ENCODE results near the gene SCUBE1. TPM values are rescaled to one million over a fixed set of nuclear protein-coding genes. Genes with fewer than 3 reads are reported as not detected.

The SCUBE1 gene
- total RNA-seq, 1 donor from 2014 or later = 25.9 TPM

DNA sequence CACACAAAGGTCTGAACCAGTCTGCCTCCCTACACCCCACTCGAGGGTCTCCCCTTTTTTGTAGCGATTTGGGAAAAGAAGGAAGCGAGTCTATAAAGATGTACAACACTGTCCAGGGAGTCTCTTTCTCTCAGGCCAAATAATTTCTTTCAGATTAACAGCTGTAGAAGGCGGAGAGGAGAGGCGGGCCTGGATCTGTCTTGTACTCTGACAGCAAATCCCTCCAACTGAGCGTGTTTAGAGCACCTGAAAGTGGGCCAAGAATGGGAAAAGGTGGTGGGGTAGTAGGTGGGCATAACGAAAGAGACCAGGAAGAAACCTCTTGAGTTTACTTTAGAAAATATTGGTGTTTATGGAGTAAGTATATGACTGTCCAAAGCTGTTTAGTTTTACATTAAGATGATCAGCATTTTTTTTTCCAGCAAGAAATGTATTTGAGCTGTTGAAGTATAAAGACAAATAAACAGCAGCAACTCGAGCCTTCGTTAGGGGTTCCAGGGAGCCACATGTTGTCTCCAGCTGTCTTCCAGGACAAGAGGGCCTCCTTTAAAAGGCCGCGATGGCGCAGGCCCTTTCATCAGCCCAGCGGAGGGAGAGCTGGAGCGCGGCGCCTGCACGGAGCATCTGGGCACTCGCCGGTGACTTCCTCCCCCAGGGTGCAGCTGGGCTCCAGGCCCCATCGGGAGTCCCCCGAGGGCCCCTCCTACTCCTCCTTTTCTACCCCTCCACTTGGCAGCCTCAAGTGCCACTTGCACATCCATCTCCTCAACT lies 34.9 kb downstream of the SCUBE1 start:
- no peaks in the 10 kb centered on the region for H3K9me3 Mint-ChIP-seq
- no peak overlapping the region for H3K27ac Mint-ChIP-seq
- H3K4me1 ChIP-seq = peaks cover 24% of the 10 kb centered on the region
- peaks cover 16% of the 10 kb centered on the region for H3K27me3 Mint-ChIP-seq (ENCODE audit: insufficient read depth, low read depth)
- H3K4me3 Mint-ChIP-seq = no peak overlapping the region
- H2AFZ ChIP-seq (replicated peaks) = no peak overlapping the region
- no peaks in the 10 kb centered on the region for H3K9me3 ChIP-seq (ENCODE audit: low read depth)
- peaks cover under 1% of the 10 kb centered on the region for H3F3A ChIP-seq (ENCODE audit: low read depth)
- no peaks in the 10 kb centered on the region for H3K36me3 ChIP-seq
- peak; percentile 55 for DNase-seq (ENCODE audit: low spot score)
- TF ChIP-seq, protein P1, sequence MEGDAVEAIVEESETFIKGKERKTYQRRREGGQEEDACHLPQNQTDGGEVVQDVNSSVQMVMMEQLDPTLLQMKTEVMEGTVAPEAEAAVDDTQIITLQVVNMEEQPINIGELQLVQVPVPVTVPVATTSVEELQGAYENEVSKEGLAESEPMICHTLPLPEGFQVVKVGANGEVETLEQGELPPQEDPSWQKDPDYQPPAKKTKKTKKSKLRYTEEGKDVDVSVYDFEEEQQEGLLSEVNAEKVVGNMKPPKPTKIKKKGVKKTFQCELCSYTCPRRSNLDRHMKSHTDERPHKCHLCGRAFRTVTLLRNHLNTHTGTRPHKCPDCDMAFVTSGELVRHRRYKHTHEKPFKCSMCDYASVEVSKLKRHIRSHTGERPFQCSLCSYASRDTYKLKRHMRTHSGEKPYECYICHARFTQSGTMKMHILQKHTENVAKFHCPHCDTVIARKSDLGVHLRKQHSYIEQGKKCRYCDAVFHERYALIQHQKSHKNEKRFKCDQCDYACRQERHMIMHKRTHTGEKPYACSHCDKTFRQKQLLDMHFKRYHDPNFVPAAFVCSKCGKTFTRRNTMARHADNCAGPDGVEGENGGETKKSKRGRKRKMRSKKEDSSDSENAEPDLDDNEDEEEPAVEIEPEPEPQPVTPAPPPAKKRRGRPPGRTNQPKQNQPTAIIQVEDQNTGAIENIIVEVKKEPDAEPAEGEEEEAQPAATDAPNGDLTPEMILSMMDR (IDR thresholded peaks at IDR 0.05) = no peak
- TF ChIP-seq EZH2phosphoT487 (IDR thresholded peaks at IDR 0.05) = no peak
- no peak for TF ChIP-seq EZH2 (IDR thresholded peaks at IDR 0.05)
- no peak overlapping the region for H3K4me2 ChIP-seq
- no peak overlapping the region for H3K27ac ChIP-seq
- peaks cover 26% of the 10 kb centered on the region for H4K20me1 ChIP-seq (ENCODE audit: low read depth)
- H3K4me1 Mint-ChIP-seq = peaks cover 54% of the 10 kb centered on the region
- no peak overlapping the region for H3K4me3 ChIP-seq
- H3K79me2 ChIP-seq (ENCODE audit: low read depth) = no peaks in the 10 kb centered on the region
- no peak overlapping the region for H3K9ac ChIP-seq
- no peaks in the 10 kb centered on the region for H3K27me3 ChIP-seq
- H3K36me3 Mint-ChIP-seq = no peaks in the 10 kb centered on the region

DNA sequence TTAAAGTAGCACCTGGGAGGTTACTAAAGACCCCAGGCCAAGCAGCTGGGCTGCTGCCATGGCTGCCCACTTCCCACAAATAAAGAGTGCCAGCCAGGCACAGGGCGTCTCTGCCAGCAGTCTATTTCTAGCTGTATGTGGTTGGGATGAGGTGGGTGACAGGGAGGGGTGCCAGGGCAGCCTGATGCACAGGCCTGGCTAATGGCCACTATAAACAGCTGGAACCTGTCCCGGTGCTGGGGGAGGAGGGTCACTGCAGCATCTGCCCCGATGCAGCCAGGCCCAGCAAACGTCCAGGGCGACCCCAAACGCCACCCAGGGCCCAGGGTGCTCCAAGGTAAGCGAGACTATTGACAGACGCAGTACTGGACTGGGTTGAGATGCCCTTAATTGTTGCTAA lies 37.4 kb downstream of the SCUBE1 start:
- Histone ChIP-seq H3K27me3 (no peaks in the 10 kb centered on the region), H3K4me2 (no peak overlapping the region), H3K27ac (no peak overlapping the region), H3F3A (ENCODE audit: low read depth) (peaks cover 4% of the 10 kb centered on the region), H2AFZ (replicated peaks) (no peak overlapping the region), H3K36me3 (no peaks in the 10 kb centered on the region), H3K4me3 (no peak overlapping the region), H3K9me3 (ENCODE audit: low read depth) (no peaks in the 10 kb centered on the region), H4K20me1 (ENCODE audit: low read depth) (peaks cover 31% of the 10 kb centered on the region), H3K4me1 (peaks cover 34% of the 10 kb centered on the region), H3K79me2 (ENCODE audit: low read depth) (no peaks in the 10 kb centered on the region), H3K9ac (no peak overlapping the region)
- Mint-ChIP-seq H3K4me3 (no peak overlapping the region), H3K36me3 (peaks cover 3% of the 10 kb centered on the region), H3K27me3 (ENCODE audit: insufficient read depth, low read depth) (peaks cover 17% of the 10 kb centered on the region), H3K27ac (no peak overlapping the region), H3K9me3 (no peaks in the 10 kb centered on the region), H3K4me1 (peaks cover 75% of the 10 kb centered on the region)
- DNase-seq (ENCODE audit: low spot score) = no peak
- TF ChIP-seq EZH2phosphoT487 (IDR thresholded peaks at IDR 0.05) (no peak), EZH2 (IDR thresholded peaks at IDR 0.05) (no peak)
- TF ChIP-seq, protein P1 (IDR thresholded peaks at IDR 0.05) = no peak

DNA sequence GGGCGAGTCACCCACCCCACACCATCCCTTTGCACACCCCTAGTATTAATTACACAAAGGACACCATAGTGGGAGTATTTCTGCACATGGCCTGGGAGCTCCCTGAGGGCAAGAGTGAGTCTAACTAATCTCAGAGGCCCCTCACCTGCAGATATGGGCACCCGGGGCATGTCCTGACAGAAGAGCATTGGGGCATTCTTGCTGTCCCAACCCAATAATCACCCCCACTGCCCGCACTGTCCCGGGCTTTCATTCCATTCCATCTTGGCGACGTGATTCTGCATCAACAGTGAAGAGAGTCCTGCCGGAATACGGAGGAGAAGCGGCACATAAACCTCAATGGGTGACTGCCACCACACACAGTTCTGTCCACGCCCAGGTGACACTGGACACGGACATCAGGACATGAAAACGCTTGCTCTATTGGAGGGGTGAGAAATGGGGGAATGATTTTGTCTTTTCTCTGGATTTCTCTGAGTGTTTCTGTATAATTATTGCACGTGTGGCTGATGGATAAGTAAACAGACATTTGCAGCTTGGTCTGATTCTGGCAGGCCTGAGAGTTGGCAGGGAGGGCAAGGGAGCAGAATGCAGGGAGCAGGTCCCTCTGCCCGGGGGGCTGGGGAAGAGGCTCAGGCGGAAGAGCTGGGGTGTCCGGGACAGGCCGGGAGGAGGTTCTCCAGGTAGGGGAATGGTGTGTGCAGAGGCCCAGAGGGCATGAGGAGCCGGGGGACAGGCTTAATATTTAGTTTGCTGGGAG lies 38.2 kb downstream of the SCUBE1 start:
- DNase-seq (ENCODE audit: low spot score) = no peak
- no peak overlapping the region for H3K4me2 ChIP-seq
- H3K36me3 Mint-ChIP-seq = peaks cover 3% of the 10 kb centered on the region
- no peak overlapping the region for H3K27ac ChIP-seq
- peaks cover 4% of the 10 kb centered on the region for H3F3A ChIP-seq (ENCODE audit: low read depth)
- TF ChIP-seq, protein P1 (IDR thresholded peaks at IDR 0.05) = no peak
- TF ChIP-seq EZH2 (IDR thresholded peaks at IDR 0.05) (no peak), EZH2phosphoT487 (IDR thresholded peaks at IDR 0.05) (no peak)
- H3K4me3 ChIP-seq = no peak overlapping the region
- H3K4me1 ChIP-seq = peaks cover 34% of the 10 kb centered on the region
- H3K9me3 ChIP-seq (ENCODE audit: low read depth) = no peaks in the 10 kb centered on the region
- H3K4me1 Mint-ChIP-seq = peaks cover 74% of the 10 kb centered on the region
- H3K9me3 Mint-ChIP-seq = no peaks in the 10 kb centered on the region
- H3K4me3 Mint-ChIP-seq = no peak overlapping the region
- H3K9ac ChIP-seq = no peak overlapping the region
- H3K36me3 ChIP-seq = no peaks in the 10 kb centered on the region
- peak overlapping the region; percentile 0 for H3K27ac Mint-ChIP-seq
- H4K20me1 ChIP-seq (ENCODE audit: low read depth) = peaks cover 31% of the 10 kb centered on the region
- no peaks in the 10 kb centered on the region for H3K27me3 ChIP-seq
- peaks cover 17% of the 10 kb centered on the region for H3K27me3 Mint-ChIP-seq (ENCODE audit: insufficient read depth, low read depth)
- H3K79me2 ChIP-seq (ENCODE audit: low read depth) = no peaks in the 10 kb centered on the region
- no peak overlapping the region for H2AFZ ChIP-seq (replicated peaks)
